HG02623 (cell line): ENCODE results near the gene BSN.

Experiments
- ATAC-seq: cut with Tn5 transposase; IDR thresholded peaks from one replicate; pipeline ENCODE4 v1.9.1; 2021; ENCODE audit warnings: moderate library complexity; ENCODE audit not compliant: unreplicated experiment

Gene BSN

DNA sequence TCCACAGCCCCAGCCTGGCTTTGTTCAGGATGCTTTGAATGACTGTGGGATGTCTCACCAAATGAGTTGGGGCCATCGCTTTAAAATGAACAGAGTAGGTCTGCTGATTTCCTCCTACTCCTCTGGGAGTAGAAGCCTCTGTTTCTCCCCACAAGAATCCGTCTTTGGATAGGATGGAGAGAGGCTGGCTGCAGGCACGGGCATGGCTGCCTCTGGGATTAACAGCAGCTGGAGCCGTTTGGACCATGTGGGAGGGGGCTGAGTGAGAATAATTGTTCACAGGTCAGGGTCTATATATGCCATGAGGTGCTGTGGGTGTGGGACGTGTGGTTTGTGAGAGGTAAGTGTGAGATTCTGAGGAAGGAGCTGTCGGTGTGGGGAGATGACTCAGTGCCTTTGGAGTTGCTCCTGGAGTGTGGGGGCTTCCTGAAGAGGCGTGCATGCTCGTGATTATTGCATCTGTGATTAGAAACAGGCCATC, 71.9 kb downstream of the BSN start:
- ATAC-seq = no peak

DNA sequence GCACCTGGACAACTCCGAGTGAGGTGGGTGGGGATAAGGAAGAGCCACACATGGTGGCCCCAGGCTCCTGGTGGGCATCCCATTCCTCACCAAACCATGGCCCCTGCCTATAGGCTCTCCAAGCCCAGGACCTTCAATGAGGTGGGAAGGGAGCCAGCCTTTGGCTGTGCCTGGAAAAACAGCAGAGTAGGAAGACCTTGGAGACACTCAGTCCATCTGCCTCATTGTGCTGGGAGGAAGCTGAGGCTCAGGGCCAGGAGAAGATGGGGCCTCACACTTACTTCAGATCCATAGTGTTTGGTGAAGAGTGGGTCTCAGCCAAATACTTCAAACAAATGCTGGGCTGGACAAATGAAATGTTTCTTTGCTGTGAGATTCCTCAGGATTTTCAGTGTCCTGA, 72.5 kb downstream of the BSN start:
- no peak for ATAC-seq

DNA sequence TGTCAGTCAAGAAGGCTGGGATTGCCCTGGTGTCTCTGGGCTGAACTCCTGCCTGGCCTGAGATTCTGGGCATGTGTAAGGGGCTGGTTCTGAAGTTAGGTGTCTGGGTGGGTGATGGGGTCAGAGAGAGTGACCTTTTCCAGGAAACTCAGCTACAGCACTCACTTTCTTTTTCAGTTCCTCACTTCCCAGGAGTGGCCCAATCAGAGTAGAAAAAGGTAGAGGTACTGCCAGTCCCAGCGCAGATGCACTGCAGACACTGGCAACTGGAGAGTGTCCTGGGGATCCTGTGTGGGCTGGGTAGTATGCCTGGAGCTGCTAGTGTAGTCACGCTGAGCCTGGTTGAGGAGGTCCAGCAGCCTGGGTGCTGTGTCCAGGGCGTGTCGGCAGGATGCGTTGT, 73.4 kb downstream of the BSN start:
- ATAC-seq = no peak

DNA sequence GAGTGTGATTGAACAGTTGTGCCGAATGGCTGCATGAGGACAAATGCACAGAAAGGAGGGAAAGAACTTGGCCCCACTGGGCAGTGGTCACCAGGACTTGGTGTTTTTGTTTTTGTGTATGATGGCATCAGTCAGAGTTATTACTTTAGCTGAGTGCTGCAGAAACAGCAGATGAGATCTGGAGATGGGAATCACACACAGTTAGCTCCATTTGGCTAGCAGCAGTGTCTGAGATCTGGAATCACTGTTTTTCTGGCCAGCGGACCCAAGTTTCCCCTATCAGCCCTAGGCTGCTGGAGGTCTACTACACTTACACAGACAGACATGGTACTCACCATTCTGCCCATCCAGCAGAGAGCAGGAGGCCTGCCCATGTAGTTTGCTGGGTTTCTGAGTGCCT, 74.0 kb downstream of the BSN start:
- no peak for ATAC-seq

DNA sequence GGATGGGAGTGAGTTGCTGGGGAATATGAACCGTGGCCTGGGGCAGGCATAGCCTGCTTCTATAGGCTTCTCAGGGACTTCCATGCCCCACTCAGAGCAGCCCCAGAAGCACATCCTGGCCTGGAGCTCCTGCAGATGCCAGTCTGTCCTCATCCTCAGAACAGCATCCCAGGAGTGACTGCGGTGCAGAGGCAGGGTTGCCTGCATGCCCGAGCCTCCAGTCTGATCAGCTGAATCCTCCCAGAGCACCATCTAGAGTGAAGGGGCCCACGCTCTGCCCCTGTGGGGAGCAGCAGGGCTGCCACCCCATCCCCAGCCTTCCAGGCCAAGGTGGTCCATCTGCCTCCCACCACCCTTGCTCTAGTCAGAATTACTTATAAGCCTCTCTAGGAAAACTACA, 75.2 kb downstream of the BSN start:
- no peak for ATAC-seq

DNA sequence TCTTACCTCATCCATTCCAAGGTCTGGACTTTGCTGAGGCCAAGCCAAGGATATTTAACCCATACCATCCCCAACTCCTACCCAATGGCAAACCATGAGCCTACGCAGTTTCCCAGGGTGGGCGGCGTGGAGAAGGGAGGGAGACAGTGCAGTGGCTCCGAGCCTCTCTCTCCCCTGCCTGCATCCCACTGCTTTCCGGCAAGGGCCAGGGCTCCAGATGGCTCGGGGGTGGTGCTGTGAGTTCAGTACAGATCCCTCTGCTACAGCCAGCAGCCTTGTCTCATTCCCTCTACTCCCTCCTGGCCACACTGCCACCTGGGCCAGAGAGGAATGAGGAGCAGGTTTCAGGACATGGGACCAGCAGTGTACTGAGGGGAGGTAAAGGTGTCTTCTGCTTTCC, 75.6 kb downstream of the BSN start:
- no peak for ATAC-seq

DNA sequence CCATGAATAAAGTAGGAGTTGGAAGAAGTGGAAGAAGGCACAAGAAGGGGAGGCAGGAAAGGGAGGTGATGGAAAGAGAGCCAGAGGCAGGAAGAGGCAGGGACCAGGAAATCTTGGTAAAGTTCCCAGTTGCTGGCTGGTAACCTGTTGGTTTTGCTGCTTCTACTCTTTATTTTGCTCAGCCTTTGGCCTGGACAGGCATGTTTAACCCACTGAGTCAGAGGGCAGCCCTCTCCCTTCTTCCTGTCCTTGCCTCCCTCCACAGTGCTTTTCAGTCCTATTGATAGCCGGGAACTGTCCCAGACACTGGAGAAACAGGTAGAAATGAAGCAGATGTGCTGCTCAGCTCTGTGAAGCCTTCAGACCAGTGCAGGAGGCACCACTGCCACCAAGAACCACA, 76.5 kb downstream of the BSN start:
- no peak for ATAC-seq

DNA sequence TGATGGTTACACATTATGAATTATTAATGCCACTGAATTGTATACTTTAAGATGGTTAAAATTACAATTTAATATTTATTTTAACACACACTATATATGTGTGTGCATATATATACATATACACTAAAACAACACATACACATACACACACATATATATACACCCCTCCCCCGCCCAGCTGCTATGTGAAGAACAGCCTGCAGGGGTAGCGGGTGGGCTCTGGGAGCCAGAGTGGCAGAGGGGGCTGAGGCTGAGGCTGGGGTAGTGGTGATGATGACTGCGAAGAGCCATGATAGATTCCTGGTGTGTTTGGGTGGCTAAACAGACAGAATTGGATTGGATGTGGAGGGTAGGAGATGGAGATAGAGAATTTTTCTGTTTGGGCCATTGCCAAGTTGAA, 80.5 kb downstream of the BSN start:
- no peak for ATAC-seq

DNA sequence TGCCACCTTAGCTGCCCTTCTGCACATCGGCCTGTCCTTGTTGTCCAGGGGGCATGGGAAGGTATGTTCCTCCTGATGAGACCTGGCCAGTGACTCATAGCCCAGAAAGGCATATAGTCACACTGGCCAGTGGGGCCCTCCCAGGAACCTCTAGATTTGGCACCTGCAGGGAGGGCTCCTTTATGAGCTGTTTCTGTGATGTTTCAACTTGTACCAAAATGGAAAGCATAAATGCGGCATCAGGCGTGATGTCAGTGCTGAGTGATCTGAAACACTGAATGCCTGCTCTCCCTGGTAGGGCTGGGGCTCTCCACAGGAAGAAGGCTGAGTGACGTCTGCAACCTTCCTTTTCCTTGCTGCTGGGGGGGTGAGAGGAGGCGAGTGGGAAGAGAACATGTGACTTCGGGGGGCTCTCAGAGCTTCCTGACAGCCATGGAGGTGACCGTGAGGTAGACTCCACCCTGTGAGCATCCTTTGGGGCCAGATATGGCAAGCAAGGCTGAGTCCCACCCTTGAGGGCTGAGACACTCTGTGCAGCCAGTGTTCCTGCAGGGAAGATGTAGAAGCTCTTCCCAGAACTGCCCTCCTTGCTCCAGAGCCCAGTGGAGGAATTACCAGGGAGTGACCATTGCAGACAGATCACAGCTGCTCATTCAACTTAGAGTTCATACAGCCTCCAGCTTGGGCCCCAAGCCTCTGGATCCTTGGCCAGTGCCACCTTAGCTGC, 82.8 kb downstream of the BSN start:
- ATAC-seq = no peak

DNA sequence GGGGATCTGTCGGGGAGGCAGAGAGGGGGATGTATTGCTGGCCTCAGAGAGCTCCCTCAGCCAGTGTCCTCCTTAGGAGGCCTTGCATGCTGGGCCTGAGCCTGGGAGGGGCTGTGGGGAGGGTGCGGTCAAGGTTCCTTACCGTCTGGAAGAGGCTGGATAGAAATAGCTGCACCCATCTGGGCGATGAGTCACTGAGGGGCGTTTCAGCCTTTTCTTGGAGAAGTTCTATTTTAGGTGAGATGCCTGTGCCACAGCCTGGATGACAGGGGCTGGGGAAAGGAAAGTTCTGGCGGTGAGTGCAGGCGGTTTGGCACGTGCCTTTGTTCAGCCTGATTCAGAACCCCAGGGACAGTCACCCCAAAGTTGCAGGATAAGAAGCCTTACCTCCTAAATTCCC, 84.2 kb downstream of the BSN start:
- ATAC-seq = no peak

DNA sequence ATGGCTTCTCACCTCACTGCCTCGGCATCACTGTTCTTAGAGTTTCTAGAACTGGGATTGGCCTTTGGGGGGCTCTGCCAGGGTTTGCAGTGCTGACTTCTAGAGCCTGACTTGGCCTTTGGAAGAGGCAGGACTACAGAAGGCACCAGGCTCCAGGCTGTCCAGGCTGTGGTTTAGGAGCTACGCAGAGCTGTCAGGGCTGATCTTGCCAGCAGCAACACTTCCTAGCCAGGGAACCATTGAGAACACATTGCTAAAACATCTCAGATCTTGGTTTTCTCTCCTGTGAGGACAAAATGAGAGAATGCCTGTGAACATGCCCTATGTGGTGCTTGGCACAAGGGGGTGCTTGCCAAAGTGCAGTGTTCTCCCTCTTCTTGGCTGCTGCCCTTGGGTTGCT, 85.3 kb downstream of the BSN start:
- no peak for ATAC-seq

DNA sequence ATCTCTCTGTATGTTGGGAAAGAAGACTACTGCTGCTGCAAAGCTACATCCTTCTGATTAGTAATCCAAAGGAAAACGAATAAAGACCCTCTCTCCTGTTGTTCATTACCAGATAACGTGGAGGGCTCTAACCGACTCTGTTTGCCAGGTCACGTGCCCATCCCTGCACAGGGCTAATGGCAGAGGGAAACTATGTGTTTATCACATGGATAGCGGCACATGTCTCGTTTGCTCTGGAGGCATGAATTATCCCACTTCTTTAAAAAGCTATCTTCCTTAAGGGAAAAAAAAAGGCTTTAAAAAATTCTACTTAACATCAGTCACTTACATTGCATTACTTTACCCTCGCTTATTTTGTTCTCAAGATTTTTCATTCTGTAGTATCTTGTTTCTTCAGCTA, 87.0 kb downstream of the BSN start:
- ATAC-seq = no peak

DNA sequence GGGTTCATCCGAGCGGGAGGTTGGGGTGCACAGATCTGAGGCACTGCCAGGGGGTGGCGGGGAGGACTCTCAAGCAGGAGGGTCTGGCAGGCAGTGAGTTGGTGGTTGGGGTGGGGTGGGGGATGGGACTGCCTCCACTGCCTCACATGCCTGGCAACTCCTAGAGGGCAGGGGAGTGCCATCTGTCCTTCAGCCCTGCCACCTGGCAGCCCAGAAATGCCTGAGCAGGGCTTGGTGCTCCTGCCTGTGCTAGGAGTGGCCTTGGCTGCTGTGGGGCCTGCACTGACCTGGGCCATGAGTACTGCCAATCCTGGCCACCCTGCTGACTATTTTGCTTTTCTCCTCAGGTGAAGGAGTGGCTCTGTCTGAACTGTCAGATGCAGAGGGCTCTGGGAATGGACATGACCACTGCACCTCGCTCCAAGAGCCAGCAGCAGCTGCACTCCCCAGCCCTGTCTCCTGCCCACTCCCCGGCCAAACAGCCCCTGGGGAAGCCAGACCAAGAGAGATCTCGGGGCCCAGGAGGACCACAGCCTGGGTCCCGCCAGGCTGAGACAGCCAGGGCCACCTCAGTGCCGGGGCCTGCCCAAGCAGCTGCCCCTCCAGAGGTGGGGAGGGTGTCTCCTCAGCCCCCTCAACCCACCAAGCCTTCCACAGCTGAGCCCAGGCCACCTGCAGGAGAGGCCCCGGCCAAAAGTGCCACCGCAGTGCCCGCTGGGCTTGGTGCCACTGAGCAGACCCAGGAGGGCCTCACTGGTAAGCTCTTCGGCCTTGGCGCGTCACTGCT, 87.8 kb downstream of the BSN start:
- no peak for ATAC-seq

DNA sequence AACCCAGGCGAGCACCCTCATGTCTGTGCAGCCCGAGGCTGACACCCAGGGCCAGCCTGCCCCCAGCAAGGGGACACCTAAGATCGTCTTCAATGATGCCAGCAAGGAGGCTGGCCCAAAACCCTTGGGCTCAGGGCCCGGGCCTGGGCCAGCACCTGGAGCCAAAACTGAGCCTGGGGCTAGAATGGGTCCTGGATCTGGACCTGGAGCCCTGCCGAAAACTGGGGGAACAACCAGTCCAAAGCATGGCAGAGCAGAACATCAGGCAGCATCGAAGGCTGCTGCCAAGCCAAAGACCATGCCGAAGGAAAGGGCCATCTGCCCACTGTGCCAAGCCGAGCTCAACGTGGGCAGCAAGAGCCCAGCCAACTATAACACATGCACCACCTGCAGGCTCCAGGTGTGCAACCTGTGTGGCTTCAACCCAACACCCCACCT, 88.5 kb downstream of the BSN start:
- ATAC-seq = no peak

DNA sequence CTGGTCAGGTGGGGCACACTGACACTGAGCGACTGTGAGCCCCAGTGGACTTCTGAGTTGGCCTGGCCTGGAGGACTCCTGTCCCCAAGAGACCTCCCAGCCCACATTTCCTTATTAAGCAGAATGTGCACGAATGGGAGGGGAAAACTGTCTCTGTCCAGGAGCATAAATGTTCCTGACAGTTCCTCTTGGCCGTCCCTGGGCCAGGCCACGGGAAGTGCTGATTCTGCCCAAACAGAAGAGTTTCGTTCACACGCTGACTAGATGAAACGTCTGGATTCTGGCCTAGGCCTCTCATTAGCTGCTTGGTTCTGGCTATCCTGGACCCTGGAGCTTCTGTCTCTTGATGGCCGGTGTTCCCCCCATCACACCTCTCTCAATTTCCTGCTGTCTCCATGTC, 90.4 kb downstream of the BSN start:
- ATAC-seq = no peak

DNA sequence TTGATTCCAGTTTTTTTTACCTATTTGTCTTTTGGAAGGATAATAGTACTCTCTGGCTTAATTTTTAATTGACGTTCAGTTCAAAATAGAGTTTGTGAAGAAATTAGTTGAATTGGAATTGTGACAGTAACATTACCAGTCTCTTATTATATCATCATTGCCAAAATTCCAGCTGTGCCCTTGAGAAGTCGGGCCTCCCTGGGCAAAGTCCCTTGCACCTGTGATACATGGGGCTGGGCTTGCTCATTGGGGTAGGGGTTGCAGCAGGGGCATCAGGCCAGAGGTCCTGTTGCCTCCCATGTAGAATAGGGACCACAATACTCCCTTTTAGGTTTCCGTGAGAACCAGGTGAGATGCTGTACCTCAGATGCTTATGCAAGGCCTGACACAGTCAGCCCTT, 92.0 kb downstream of the BSN start:
- no peak for ATAC-seq

DNA sequence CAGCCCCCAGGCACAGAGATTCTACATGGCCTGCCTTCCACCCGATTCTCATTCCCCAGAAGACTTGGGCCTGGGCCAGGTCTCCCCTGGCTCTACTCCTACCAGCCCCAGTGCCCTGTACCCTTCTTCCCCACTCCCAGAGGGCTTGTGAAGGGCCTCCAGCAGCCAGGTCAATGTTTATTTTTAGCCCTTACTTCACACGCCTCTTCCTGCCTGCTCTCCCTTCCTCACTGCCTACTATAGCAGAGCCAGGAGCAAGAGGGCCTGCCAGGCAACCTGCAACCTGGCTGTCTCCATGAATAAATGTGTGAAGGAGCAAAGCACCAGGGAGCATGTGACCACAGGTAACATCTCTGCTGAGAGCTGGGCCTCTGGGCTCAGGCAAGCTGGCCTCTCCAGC, 93.5 kb downstream of the BSN start:
- no peak for ATAC-seq

DNA sequence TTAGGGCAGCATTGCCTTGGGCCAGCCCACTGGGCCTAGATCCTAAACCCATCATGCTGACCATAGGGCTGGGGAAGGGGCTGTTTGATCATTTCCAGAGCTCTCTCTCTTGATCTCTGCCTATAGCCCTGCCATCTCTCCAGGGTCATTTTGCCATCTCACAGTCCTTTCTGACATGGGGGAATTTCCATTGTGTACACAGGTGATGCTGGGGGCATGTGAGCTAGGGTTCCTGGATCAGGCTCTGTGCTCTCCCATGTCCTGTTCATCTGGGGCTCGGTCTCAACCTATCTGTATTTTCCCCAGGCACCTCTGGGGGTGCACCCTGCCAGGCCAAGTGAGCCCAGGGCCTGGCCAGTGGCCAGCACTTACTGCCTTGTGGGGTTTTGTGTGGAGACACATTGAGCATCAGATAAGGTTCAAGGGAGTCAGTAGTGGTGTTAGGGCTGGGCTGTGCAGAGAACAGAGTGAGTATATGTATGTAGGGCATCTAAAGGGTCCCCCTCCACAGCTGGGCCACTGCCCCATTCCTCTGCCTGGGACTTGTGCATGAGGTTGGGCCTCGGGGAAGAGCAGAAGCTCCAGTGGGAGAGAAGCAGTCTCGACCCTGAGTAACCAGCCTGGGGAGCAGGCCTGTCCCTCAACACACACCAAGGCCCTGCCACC, 94.2 kb downstream of the BSN start:
- ATAC-seq = no peak

DNA sequence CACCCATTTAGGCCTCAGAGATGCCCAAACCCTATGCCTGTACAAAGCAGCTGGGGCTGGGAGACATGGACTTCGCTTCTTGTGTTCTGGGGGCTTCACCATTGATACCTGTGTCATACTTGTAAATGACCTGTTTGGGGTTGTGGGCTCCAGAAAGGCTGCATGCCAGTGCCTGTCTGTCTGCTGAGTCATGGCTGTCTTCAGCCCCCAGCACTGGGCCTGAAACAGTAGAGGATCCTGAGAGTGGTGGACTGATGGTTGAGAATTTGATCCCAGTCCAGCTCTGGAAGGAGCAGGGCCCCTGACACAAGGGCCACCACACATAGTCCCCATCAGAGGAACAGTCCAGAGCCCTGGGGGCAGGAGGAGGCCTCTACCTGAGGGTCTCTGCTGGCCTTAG, 95.3 kb downstream of the BSN start:
- ATAC-seq = no peak

DNA sequence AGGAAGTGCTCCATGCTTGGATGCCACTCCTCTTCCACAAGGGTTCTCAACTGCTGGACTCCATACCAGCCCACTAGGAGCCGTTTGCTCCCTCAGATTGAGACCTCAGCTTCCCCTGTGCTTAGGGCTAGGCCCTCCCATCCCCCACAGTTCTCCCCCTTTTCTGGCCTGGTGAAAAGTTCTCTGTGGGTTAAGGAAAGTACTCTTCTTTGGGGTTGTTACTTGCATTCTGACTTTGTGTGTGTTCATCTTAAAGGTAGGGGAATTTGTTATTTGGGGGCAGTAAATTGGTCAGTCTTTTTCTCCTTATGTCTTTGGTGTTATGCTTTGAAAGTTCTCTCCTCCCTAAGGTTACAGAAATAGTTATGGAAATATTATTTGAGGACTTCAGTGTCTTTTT, 95.9 kb downstream of the BSN start:
- no peak for ATAC-seq

DNA sequence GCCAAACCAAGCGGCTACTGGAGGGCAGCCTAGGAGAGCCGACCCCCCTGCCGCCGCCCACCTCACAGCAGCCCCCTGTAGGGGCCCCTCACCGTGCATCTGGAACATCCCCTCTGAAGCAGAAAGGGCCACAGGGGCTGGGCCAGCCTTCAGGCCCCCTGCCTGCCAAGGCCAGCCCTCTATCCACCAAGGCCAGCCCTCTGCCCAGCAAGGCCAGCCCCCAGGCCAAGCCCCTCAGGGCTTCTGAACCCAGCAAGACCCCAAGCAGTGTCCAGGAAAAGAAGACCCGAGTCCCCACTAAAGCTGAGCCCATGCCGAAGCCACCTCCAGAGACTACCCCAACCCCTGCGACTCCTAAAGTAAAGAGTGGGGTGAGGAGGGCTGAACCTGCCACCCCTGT, 96.4 kb downstream of the BSN start:
- no peak for ATAC-seq
